Naive thymus-derived CD8-positive, alpha-beta T cell (primary cell): ENCODE measurements around the gene ARCN1. TPM values are rescaled to one million over a fixed set of nuclear protein-coding genes. Genes with fewer than 3 reads are reported as not detected.
A peak's percentile ranks its signal among the peaks of the same experiment; 100 is the strongest.
"Not testable (repeated sequence)": the region's sequence is repeated elsewhere in the genome, so short reads cannot be mapped to it uniquely, and the experiment has no call there.

Source experiments
- ATAC-seq, 2 donors: fragments of 150-1000 bp; cut with Tn5 transposase in 1 of 2; sonication (Bioruptor Pico), chemical (Tn5 transposase) in 1 of 2; 1 replicate in 1 of 2; 2 replicates in 1 of 2; pipeline ENCODE4 v1.10.0; 2021; ENCODE audit warnings: mild to moderate bottlenecking in 2 of 2, moderate library complexity in 2 of 2
- POLR2A ChIA-PET: fragments of 350-600 bp; sonication (Branson Sonifier 250); formaldehyde crosslinking; loops from one replicate; lab custom pipeline; 2021; ENCODE audit warnings: antibody characterized with exemption; lab: Charles Lee
- DNase-seq, 10 donors: peaks; one replicate each; pipeline versions ENCODE4 v3.0.0 to v3.0.0-alpha.2; 2020 to 2022
- H3K27ac Mint-ChIP-seq, 10 donors: one replicate each; pipeline ENCODE4 v1.8.0; 2020 to 2022; ENCODE audit warnings: mild to moderate bottlenecking in 10 of 10, mixed read lengths in 10 of 10, moderate library complexity in 4 of 10, inconsistent platforms in 1 of 10
- H3K27me3 Mint-ChIP-seq, 5 donors: one replicate each; pipeline ENCODE4 v1.8.0; 2021 to 2022; ENCODE audit warnings: mixed read lengths in 5 of 5
- H3K36me3 Mint-ChIP-seq, 3 donors: one replicate each; pipeline ENCODE4 v1.8.0; 2020 to 2022; ENCODE audit warnings: mixed read lengths in 3 of 3, mild to moderate bottlenecking in 2 of 3, inconsistent platforms in 1 of 3
- H3K4me1 Mint-ChIP-seq, 4 donors: one replicate each; pipeline ENCODE4 v1.8.0; 2021 to 2022; ENCODE audit warnings: mixed read lengths in 4 of 4
- H3K4me3 Mint-ChIP-seq, 10 donors: one replicate each; pipeline ENCODE4 v1.8.0; 2020 to 2022; ENCODE audit warnings: mild to moderate bottlenecking in 10 of 10, mixed read lengths in 10 of 10, moderate library complexity in 6 of 10, inconsistent platforms in 1 of 10
- H3K9me3 Mint-ChIP-seq, 9 donors: one replicate each; pipeline ENCODE4 v1.8.0; 2020 to 2022; ENCODE audit warnings: mixed read lengths in 9 of 9, mild to moderate bottlenecking in 3 of 9, inconsistent platforms in 1 of 9, moderate library complexity in 1 of 9
- polyA plus RNA-seq, 3 donors: library from polyadenylated mRNA; unstranded; fragments of 300-500 nt; fragmentation: Illumina TruSeq; gene quantifications; one replicate each; pipeline ENCODE4 v1.2.3, GENCODE V29; 2021
- total RNA-seq, 8 experiments: library from RNA in 2 of 8; stranded (reverse) in 2 of 8; gene quantifications; one replicate each; pipeline ENCODE4 v1.2.3 and lab custom pipeline; 2021 to 2026

The ARCN1 gene
- total and polyA plus RNA-seq, 5 experiments from 2014 or later, result 106 to 138 (median 121) TPM

DNA sequence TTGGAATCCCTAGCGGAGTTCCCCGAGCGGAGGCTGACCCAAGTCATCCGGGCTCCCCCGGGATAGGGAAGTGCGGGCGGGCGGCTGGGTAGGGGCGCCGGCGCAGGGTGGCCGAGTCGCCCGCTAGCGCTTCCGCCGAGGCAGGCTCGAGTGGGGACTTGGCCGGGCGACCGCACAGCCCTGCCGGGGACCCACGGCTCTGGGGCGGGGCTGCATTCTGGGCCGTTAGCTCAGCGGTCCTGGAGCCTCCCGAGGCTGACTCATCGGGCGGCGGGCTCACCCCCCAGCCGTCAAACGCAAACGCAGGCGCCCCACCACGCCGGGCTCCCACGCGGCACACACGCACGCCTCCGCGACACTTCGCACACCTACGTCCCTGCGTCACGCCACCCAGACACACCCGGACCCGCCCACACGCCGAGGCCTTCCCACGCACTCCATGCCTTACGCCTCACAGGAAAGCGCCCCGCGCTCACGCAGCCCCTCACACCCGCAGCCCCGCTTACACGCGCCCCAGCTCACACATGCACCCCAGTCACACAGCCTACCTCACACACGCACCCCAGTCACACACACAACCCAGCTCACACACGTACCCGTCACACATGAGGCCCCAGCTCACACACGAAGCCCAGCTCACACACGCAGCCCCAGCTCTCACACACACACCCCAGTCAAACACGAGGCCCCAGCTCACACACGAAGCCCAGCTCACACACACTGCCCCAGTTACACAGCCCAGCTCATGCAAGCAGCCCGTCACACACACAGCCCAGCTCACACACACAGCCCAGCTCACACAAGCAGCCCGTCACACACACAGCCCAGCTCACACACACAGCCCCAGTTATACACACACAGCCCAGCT lies 36.4 kb downstream of the ARCN1 start:
- Mint-ChIP-seq H3K4me1 (peaks cover 21 to 35% (median 26%) of the 10 kb centered on the region in 4 donors), H3K36me3 (no peaks in the 10 kb centered on the region), H3K9me3 (no peaks in the 10 kb centered on the region), H3K4me3 (peak overlapping the region; percentile 74 to 92 (median 86)), H3K27ac (peak overlapping the region; percentile 70 to 95 (median 92)), H3K27me3 (peaks cover 0 to 15% (median 1%) of the 10 kb centered on the region in 5 donors)
- ATAC-seq, result peak; percentile 71 to 78
- POLR2A ChIA-PET, result interaction anchor here (0.6 to 2.3 kb wide), 12 partner anchors 10 to 531 kb away, joined by 3 to 12 read pairs (median 4); partner anchors contain the start of genes ARCN1 and DDX6
- DNase-seq, result peak; percentile 74 to 95 (median 88)

DNA sequence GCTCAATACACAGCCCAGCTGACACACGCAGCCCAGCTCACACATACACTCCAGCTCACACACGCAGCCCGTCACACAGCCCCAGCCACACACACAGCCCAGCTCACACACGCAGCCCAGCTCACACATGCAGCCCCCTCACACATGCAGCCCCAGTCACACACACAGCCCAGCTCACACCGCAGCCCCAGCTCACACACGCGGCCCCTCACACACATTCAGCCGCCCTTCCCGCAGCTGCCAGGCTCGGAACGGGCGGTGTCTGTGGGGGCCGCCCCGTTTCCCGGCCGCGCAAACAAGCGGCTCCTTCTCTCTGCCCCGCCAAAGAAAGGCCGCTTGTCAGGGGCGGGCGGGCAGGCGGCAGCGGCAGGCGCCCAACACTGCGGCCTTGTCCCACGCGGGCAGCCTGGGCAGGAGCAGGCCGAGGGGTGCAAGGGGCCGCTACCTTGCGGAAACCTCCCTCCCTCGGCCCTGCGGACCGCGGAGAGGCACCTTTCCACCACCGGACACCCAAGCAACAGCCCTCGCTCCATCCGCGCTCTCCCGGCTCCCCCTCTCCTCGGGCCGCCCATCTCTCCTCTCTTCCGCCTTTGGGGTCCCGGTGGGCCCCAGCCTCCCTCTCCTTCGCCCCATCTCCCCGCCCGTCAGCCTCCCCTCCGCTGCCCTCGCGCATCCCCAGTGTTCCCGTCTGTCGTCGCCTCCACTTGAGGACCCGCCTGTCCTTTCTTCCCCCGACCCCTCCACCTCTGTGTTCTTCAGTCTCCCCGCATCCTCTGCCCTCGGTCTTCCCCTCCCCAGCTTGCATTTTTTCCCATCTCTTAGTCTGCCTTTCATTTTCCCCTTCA lies 37.4 kb downstream of the ARCN1 start:
- ATAC-seq (peak; percentile 5 to 10), DNase-seq (peak in 7 of 10 donors; percentile 16 to 44 (median 36))
- peaks cover 21 to 35% (median 26%) of the 10 kb centered on the region in 4 donors for H3K4me1 Mint-ChIP-seq
- peak overlapping the region; percentile 74 to 92 (median 87) for H3K4me3 Mint-ChIP-seq
- H3K27ac Mint-ChIP-seq, result peak overlapping the region in 9 of 10 donors; percentile 73 to 96 (median 92)
- H3K36me3 Mint-ChIP-seq, result no peaks in the 10 kb centered on the region
- peaks cover 0 to 16% (median 3%) of the 10 kb centered on the region in 5 donors for H3K27me3 Mint-ChIP-seq
- no peaks in the 10 kb centered on the region for H3K9me3 Mint-ChIP-seq
- POLR2A ChIA-PET, result interaction anchor here (1.0 to 2.3 kb wide), 5 partner anchors 14 to 331 kb away, joined by 3 to 12 read pairs (median 4); partner anchors contain the start of genes ARCN1, DDX6 and UBE4A

DNA sequence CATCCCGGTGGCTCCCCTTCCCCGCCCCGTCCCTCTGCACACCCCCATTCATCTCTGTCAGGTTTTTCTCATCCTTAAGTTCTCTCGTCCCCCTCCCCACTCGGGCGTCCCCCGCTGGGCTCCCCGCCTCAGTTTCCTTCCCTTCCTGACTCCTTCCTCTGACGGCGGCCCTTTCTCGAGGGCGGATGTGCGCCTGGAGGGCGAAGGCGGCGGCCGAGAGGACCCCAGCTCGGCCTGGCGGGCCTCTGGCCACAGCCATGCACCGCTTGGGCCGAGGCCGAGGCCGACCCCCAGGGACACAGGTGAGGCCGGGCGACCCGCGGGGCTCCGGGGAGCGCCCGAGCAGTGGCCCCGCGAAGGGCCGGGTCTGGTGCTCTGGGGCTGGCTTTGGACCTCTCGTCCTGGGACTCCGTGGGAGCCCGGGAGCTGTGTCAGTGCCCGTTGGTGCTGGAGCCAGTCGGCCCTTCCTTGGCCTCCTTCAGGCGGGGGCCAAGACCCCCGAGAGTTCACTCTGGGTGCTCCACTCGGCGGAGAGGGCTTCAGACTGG lies 38.1 kb downstream of the ARCN1 start:
- ATAC-seq (no peak), DNase-seq (peak in 2 of 10 donors; percentile 4 to 15)
- POLR2A ChIA-PET, result interaction anchor here (1.2 to 2.3 kb wide), 2 partner anchors 38 to 251 kb away, joined by 6 to 12 read pairs; partner anchors contain the start of genes ARCN1 and UBE4A
- Mint-ChIP-seq H3K4me3 (peak overlapping the region; percentile 74 to 92 (median 87)), H3K27me3 (peaks cover 0 to 16% (median 3%) of the 10 kb centered on the region in 5 donors), H3K4me1 (peaks cover 21 to 35% (median 26%) of the 10 kb centered on the region in 4 donors), H3K27ac (peak overlapping the region in 9 of 10 donors; percentile 19 to 96 (median 80)), H3K9me3 (no peaks in the 10 kb centered on the region), H3K36me3 (peaks cover 0 to under 1% (median 0%) of the 10 kb centered on the region in 3 donors)

- H3K36me3 Mint-ChIP-seq, result peaks cover 0 to 2% (median 0%) of the 10 kb centered on the region in 3 donors
- DNase-seq (peak; percentile 72 to 89 (median 84)), ATAC-seq (peak; percentile 52 to 53)
- H3K4me3 Mint-ChIP-seq, result peak overlapping the region; percentile 60 to 87 (median 80)
- peaks cover 0 to 16% (median 3%) of the 10 kb centered on the region in 5 donors for H3K27me3 Mint-ChIP-seq
- POLR2A ChIA-PET, result no interaction called here
- H3K4me1 Mint-ChIP-seq, result peaks cover 21 to 35% (median 26%) of the 10 kb centered on the region in 4 donors
- peak overlapping the region in 8 of 10 donors; percentile 3 to 91 (median 62) for H3K27ac Mint-ChIP-seq
- no peaks in the 10 kb centered on the region for H3K9me3 Mint-ChIP-seq
Measured at GRCh38 chr11:118610773-118611432, 38.7 kb downstream of the ARCN1 start.

- Mint-ChIP-seq H3K27me3 (peaks cover 0 to 16% (median 3%) of the 10 kb centered on the region in 5 donors), H3K27ac (peak overlapping the region in 6 of 10 donors; percentile 3 to 91 (median 76)), H3K4me3 (peak overlapping the region; percentile 60 to 87 (median 80)), H3K4me1 (peaks cover 21 to 35% (median 25%) of the 10 kb centered on the region in 4 donors)
- not testable (repeated sequence) for H3K9me3 Mint-ChIP-seq, H3K36me3 Mint-ChIP-seq, DNase-seq, ATAC-seq
- POLR2A ChIA-PET, result interaction anchor here (0.7 kb wide), 1 partner anchor 176 kb away, joined by 3 read pairs; no protein-coding TSS in a partner anchor
Measured at GRCh38 chr11:118611433-118611795, 39.2 kb downstream of the ARCN1 start.

GRCh38 chr11:118612378-118612777 lies 40.2 kb downstream of the ARCN1 start:
- Mint-ChIP-seq H3K9me3 (no peaks in the 10 kb centered on the region), H3K27me3 (peaks cover 0 to 16% (median 3%) of the 10 kb centered on the region in 5 donors), H3K27ac (peak overlapping the region in 1 of 10 donors; percentile 70), H3K36me3 (peaks cover 0 to 2% (median 0%) of the 10 kb centered on the region in 3 donors), H3K4me1 (peaks cover 18 to 28% (median 21%) of the 10 kb centered on the region in 4 donors), H3K4me3 (peak overlapping the region in 1 of 10 donors; percentile 22)
- no peak for DNase-seq
- ATAC-seq, result no peak
- POLR2A ChIA-PET, result interaction anchor here (0.6 to 0.9 kb wide), 4 partner anchors 11 to 630 kb away, joined by 3 to 9 read pairs (median 4); no protein-coding TSS in a partner anchor

DNA sequence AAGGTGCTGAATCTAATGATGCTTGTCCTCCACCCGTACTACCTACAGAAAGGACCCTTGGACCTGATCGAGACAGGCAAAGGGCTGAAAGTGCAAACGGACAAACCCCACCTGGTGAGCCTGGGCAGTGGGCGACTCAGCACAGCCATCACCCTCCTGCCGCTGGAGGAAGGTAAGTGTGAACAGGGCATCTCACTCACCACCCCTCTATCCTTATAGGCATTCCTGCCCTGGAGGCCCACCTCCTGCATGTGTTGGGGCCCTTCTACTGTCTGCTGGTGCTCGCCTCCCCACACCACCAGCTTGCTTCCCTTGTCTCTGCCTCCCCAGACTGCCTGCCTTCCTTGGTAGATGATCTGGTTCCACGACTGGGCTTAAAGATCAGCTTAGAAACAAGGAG lies 42.3 kb downstream of the ARCN1 start:
- Mint-ChIP-seq H3K9me3 (no peaks in the 10 kb centered on the region), H3K36me3 (peaks cover 0 to 2% (median 0%) of the 10 kb centered on the region in 3 donors), H3K4me1 (peaks cover 10 to 16% (median 11%) of the 10 kb centered on the region in 4 donors), H3K27me3 (peaks cover 3 to 15% (median 6%) of the 10 kb centered on the region in 5 donors), H3K4me3 (no peak overlapping the region), H3K27ac (no peak overlapping the region)
- no peak for ATAC-seq
- no peak for DNase-seq
- POLR2A ChIA-PET, result interaction anchor here (0.6 to 0.7 kb wide), 2 partner anchors 8 to 512 kb away, joined by 3 to 5 read pairs; no protein-coding TSS in a partner anchor

GRCh38 chr11:118615282-118615975 lies 43.2 kb downstream of the ARCN1 start:
- Mint-ChIP-seq H3K27me3 (peaks cover 9 to 19% (median 10%) of the 10 kb centered on the region in 5 donors), H3K9me3 (no peaks in the 10 kb centered on the region), H3K36me3 (peaks cover 0 to 2% (median 0%) of the 10 kb centered on the region in 3 donors), H3K4me1 (peaks cover 6 to 8% (median 7%) of the 10 kb centered on the region in 4 donors), H3K27ac (no peak overlapping the region), H3K4me3 (no peak overlapping the region)
- POLR2A ChIA-PET, result interaction anchor here (0.6 to 0.7 kb wide), 2 partner anchors 9 to 511 kb away, joined by 3 to 5 read pairs; no protein-coding TSS in a partner anchor
- ATAC-seq (no peak), DNase-seq (no peak)

GRCh38 chr11:118615976-118616371 lies 43.8 kb downstream of the ARCN1 start:
- Mint-ChIP-seq H3K36me3 (peaks cover 0 to 2% (median 0%) of the 10 kb centered on the region in 3 donors), H3K4me1 (peaks cover 9 to 12% (median 10%) of the 10 kb centered on the region in 4 donors), H3K4me3 (no peak overlapping the region), H3K27ac (no peak overlapping the region), H3K27me3 (peaks cover 10 to 19% (median 15%) of the 10 kb centered on the region in 5 donors), H3K9me3 (no peaks in the 10 kb centered on the region)
- POLR2A ChIA-PET, result no interaction called here
- DNase-seq, result no peak
- no peak for ATAC-seq

- peak overlapping the region in 1 of 10 donors; percentile 42 for H3K4me3 Mint-ChIP-seq
- ATAC-seq (no peak), DNase-seq (no peak)
- H3K4me1 Mint-ChIP-seq, result peaks cover 7 to 12% (median 11%) of the 10 kb centered on the region in 4 donors
- H3K36me3 Mint-ChIP-seq, result peaks cover 0 to 2% (median 0%) of the 10 kb centered on the region in 3 donors
- POLR2A ChIA-PET, result no interaction called here
- no peak overlapping the region for H3K27ac Mint-ChIP-seq
- peaks cover 8 to 28% (median 20%) of the 10 kb centered on the region in 5 donors for H3K27me3 Mint-ChIP-seq
- no peaks in the 10 kb centered on the region for H3K9me3 Mint-ChIP-seq
Measured at GRCh38 chr11:118618115-118618990, 46.1 kb downstream of the ARCN1 start.
